Measurements from ENCODE around the gene GRID2. TPM values are rescaled to one million over a fixed set of nuclear protein-coding genes. Genes with fewer than 3 reads are reported as not detected.

The GRID2 gene
- total RNA-seq, 3 donors from 2014 or later = 0.44 TPM; not detected in 2

GRCh38 chr4:92522356-92522755, 218.6 kb downstream of the GRID2 start:
- intact Hi-C loops (cut with DNase I, micrococcal nuclease) = no loop called here
- DNase-seq (no peak), ATAC-seq (no peak)
- Histone ChIP-seq H3K9me3 (no peaks in the 10 kb centered on the region), H3K36me3 (ENCODE audit: low read depth) (no peaks in the 10 kb centered on the region), H3K4me1 (ENCODE audit: low read depth) (no peaks in the 10 kb centered on the region), H3K4me3 (no peak overlapping the region)
- no peak for TF ChIP-seq CTCF (IDR thresholded peaks at IDR 0.05)

GRCh38 chr4:92524131-92524530, 220.4 kb downstream of the GRID2 start:
- ATAC-seq (no peak), DNase-seq (no peak)
- H3K36me3 ChIP-seq (ENCODE audit: low read depth) = no peaks in the 10 kb centered on the region
- no peaks in the 10 kb centered on the region for H3K4me1 ChIP-seq (ENCODE audit: low read depth)
- no peaks in the 10 kb centered on the region for H3K9me3 ChIP-seq
- TF ChIP-seq CTCF (IDR thresholded peaks at IDR 0.05) = no peak
- intact Hi-C loops (cut with DNase I, micrococcal nuclease) = no loop called here
- H3K4me3 ChIP-seq = no peak overlapping the region

GRCh38 chr4:92528541-92528940, 224.8 kb downstream of the GRID2 start:
- H3K9me3 ChIP-seq = no peaks in the 10 kb centered on the region
- no peak for DNase-seq
- intact Hi-C loops (cut with DNase I, micrococcal nuclease) = no loop called here
- ATAC-seq = no peak
- H3K4me3 ChIP-seq = no peak overlapping the region
- no peaks in the 10 kb centered on the region for H3K36me3 ChIP-seq (ENCODE audit: low read depth)
- TF ChIP-seq CTCF (IDR thresholded peaks at IDR 0.05) = no peak
- no peaks in the 10 kb centered on the region for H3K4me1 ChIP-seq (ENCODE audit: low read depth)

- Histone ChIP-seq H3K36me3 (ENCODE audit: low read depth) (no peaks in the 10 kb centered on the region), H3K4me3 (no peak overlapping the region), H3K9me3 (no peaks in the 10 kb centered on the region), H3K4me1 (ENCODE audit: low read depth) (no peaks in the 10 kb centered on the region)
- DNase-seq (no peak), ATAC-seq (no peak)
- no peak for TF ChIP-seq CTCF (IDR thresholded peaks at IDR 0.05)
- intact Hi-C loops (cut with DNase I, micrococcal nuclease) = no loop called here
These were observed 225.7 kb downstream of the GRID2 start for GRCh38 chr4:92529510-92529909.

- intact Hi-C loops (cut with DNase I, micrococcal nuclease) = no loop called here
- no peaks in the 10 kb centered on the region for H3K9me3 ChIP-seq
- TF ChIP-seq CTCF (IDR thresholded peaks at IDR 0.05) = no peak
- no peak overlapping the region for H3K4me3 ChIP-seq
- DNase-seq = no peak
- ATAC-seq = no peak
- H3K36me3 ChIP-seq (ENCODE audit: low read depth) = no peaks in the 10 kb centered on the region
- H3K4me1 ChIP-seq (ENCODE audit: low read depth) = no peaks in the 10 kb centered on the region
These were observed 231.8 kb downstream of the GRID2 start for GRCh38 chr4:92535599-92535998.

- no peaks in the 10 kb centered on the region for H3K9me3 ChIP-seq
- no peaks in the 10 kb centered on the region for H3K36me3 ChIP-seq (ENCODE audit: low read depth)
- H3K4me3 ChIP-seq = no peak overlapping the region
- TF ChIP-seq CTCF (IDR thresholded peaks at IDR 0.05) = no peak
- intact Hi-C loops (cut with DNase I, micrococcal nuclease) = no loop called here
- DNase-seq (no peak), ATAC-seq (no peak)
- no peaks in the 10 kb centered on the region for H3K4me1 ChIP-seq (ENCODE audit: low read depth)
These were observed 247.8 kb downstream of the GRID2 start for GRCh38 chr4:92551616-92552015.

Measured in mucosa of descending colon (tissue), 3 donors.